Esophagus muscularis mucosa (tissue), 4 donors: ENCODE measurements around the gene ZSWIM5. TPM values are rescaled to one million over a fixed set of nuclear protein-coding genes. Genes with fewer than 3 reads are reported as not detected.
"Not testable (repeated sequence)": the region's sequence is repeated elsewhere in the genome, so short reads cannot be mapped to it uniquely, and the experiment has no call there.

Experiments
- DNase-seq: peaks from one replicate; pipeline ENCODE4 v3.0.0-alpha.2; 2017; ENCODE audit errors: extremely low spot score
- H3K27ac ChIP-seq, 4 donors: fragments of 200-600 bp; sonication (generic); replicated peaks in 1 of 4; 1 replicate in 3 of 4; 2 replicates in 1 of 4; pipeline ENCODE4 v1.5.1; 2016 to 2019; ENCODE audit warnings: mild to moderate bottlenecking in 1 of 4
- H3K27me3 ChIP-seq, 4 donors: fragments of 200-600 bp; sonication (generic); one replicate each; pipeline versions ENCODE4 v1.5.1 to v1.6.0; 2016 to 2019
- H3K36me3 ChIP-seq, 4 donors: fragments of 200-600 bp; sonication (generic); one replicate each; pipeline ENCODE4 v1.5.1; 2016 to 2019
- H3K4me1 ChIP-seq, 4 donors: fragments of 200-600 bp; sonication (generic); one replicate each; pipeline ENCODE4 v1.5.1; 2016 to 2019
- H3K4me3 ChIP-seq, 4 donors: fragments of 200-600 bp; sonication (generic); 1 replicate in 2 of 4; 2 replicates in 2 of 4; pipeline ENCODE4 v1.5.1; 2016 to 2019; ENCODE audit warnings: mild to moderate bottlenecking in 4 of 4, moderate library complexity in 1 of 4
- H3K9me3 ChIP-seq, 4 donors: fragments of 200-600 bp; sonication (generic); 1 replicate in 3 of 4; 2 replicates in 1 of 4; pipeline ENCODE4 v1.5.1; 2016 to 2019
- CTCF ChIP-seq, 3 experiments: fragments of 200-600 bp in 2 of 3; fragments of 450-650 bp in 1 of 3; sonication (generic) in 2 of 3; IDR thresholded peaks; one replicate each; pipeline ENCODE4 v1.5.1; 2017 to 2019; ENCODE audit warnings: antibody characterized with exemption in 3 of 3, mild to moderate bottlenecking in 2 of 3, moderate library complexity in 1 of 3
- EP300 ChIP-seq: sonication (generic); formaldehyde crosslinking; IDR thresholded peaks from one replicate; pipeline ENCODE4 v1.6.1; 2017; ENCODE audit warnings: antibody characterized with exemption
- POLR2A ChIP-seq: fragments of 450-650 bp; IDR thresholded peaks from one replicate; pipeline ENCODE4 v1.6.1; 2017; ENCODE audit warnings: antibody characterized with exemption, moderate library complexity, mild to moderate bottlenecking, low read depth
- POLR2AphosphoS5 ChIP-seq, 2 donors: sonication (generic); formaldehyde crosslinking; IDR thresholded peaks; one replicate each; pipeline ENCODE4 v1.6.1; 2017; ENCODE audit warnings: antibody characterized with exemption in 2 of 2
- WGBS: methylation state at CpG from one replicate; pipeline ENCODE4 v1.1.5; 2018; 5-methylcytosine and 5-hydroxymethylcytosine counted together
- intact Hi-C: fragments of 100-400 bp; cut with DNase I; formaldehyde crosslinking; loops from one replicate; pipeline ENCODE4 v1.15.1; 2023
- total RNA-seq, 4 donors: library from RNA; depleted of rRNA; stranded (reverse); fragments of >200 nt; gene quantifications; one replicate each; pipeline versions ENCODE4 v1.1.0 to v1.2.1, GENCODE V29; 2016

ZSWIM5 gene
- total RNA-seq = 1 to 10 TPM; 3.3 to 6.2 (median 5.3) TPM

- WGBS = no CpG with 5 or more reads among the region's 118 CpGs
- H3K9me3 ChIP-seq = no peaks in the 10 kb centered on the region
These were observed at the start of gene ZSWIM5 for GRCh38 chr1:45205910-45206721. ZSWIM5 (minus strand) TSS chr1:45206605; CDS start chr1:45206350, 255 bp downstream.

GRCh38 chr1:45254490-45254889, 48.1 kb upstream of the ZSWIM5 start:
- no peak for DNase-seq
- TF ChIP-seq EP300 (no peak), CTCF (IDR thresholded peaks at IDR 0.05) (no peak), POLR2A (no peak), POLR2AphosphoS5 (IDR thresholded peaks at IDR 0.05) (no peak)
- no peaks in the 10 kb centered on the region for H3K36me3 ChIP-seq
- H3K9me3 ChIP-seq = peaks cover 0 to 13% (median 5%) of the 10 kb centered on the region in 4 donors
- H3K4me1 ChIP-seq = no peaks in the 10 kb centered on the region
- intact Hi-C loops = no loop called here
- no peak overlapping the region for H3K27ac ChIP-seq
- H3K27me3 ChIP-seq = no peaks in the 10 kb centered on the region
- H3K4me3 ChIP-seq = no peak overlapping the region

More at GRCh38 chr1:45205910-45206721, at the start of gene ZSWIM5:
- intact Hi-C loops = loop anchor here (5.0 to 10.0 kb wide), 2 partner anchors 96 to 191 kb away; partner anchors contain the start of genes HECTD3 and UROD
- Histone ChIP-seq H3K27ac (peak within 1 kb of the TSS; percentile 87 to 94 (median 92)), H3K4me3 (peak within 1 kb of the TSS; percentile 84 to 97 (median 88)), H3K27me3 (no peaks in the 10 kb centered on the region), H3K36me3 (no peaks in the 10 kb centered on the region), H3K4me1 (peaks cover 9 to 37% (median 27%) of the 10 kb centered on the region in 4 donors)
- DNase-seq = no peak
- TF ChIP-seq POLR2AphosphoS5 (IDR thresholded peaks at IDR 0.05) = peak in 1 of 2 donors; percentile 65
- no peak for TF ChIP-seq POLR2A

- TF ChIP-seq POLR2A = no peak
- TF ChIP-seq EP300 = no peak
- intact Hi-C loops = no loop called here
- Histone ChIP-seq H3K9me3 (no peaks in the 10 kb centered on the region), H3K27me3 (no peaks in the 10 kb centered on the region), H3K36me3 (no peaks in the 10 kb centered on the region), H3K4me1 (no peaks in the 10 kb centered on the region), H3K27ac (no peak overlapping the region), H3K4me3 (no peak overlapping the region)
- DNase-seq = no peak
- 25% methylated on average over 1 of the region's 1 CpG for WGBS
These were observed 44.1 kb upstream of the ZSWIM5 start for GRCh38 chr1:45250544-45250943.

DNA sequence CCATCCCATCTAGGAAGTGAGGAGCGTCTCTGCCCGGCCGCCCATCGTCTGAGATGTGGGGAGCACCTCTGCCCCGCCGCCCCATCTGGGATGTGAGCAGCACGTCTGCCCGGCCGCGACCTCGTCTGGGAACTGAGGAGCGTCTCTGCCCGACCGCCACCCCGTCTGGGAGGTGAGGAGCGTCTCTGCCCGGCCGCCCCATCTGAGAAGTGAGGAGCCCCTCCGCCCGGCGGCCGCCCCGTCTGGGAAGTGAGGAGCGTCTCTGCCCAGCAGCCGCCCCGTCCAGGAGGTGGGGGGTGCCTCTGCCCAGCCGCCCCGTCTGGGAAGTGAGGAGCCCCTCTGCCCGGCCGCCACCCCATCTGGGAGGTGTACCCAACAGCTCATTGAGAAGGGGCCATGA, 41.6 kb upstream of the ZSWIM5 start:
- H3K27ac ChIP-seq, H3K4me3 ChIP-seq, H3K9me3 ChIP-seq, intact Hi-C loops, H3K4me1 ChIP-seq, H3K27me3 ChIP-seq, DNase-seq, H3K36me3 ChIP-seq: not testable (repeated sequence)
- 94% methylated on average over 12 of the region's 30 CpGs for WGBS

- intact Hi-C loops = no loop called here
- Histone ChIP-seq H3K27ac (no peak overlapping the region), H3K4me3 (no peak overlapping the region), H3K9me3 (no peaks in the 10 kb centered on the region), H3K4me1 (no peaks in the 10 kb centered on the region), H3K36me3 (no peaks in the 10 kb centered on the region), H3K27me3 (no peaks in the 10 kb centered on the region)
- DNase-seq = no peak
- WGBS = 82% methylated on average over 2 of the region's 2 CpGs
- TF ChIP-seq EP300 (no peak), CTCF (IDR thresholded peaks at IDR 0.05) (no peak), POLR2A (no peak), POLR2AphosphoS5 (IDR thresholded peaks at IDR 0.05) (no peak)
These were observed 40.4 kb upstream of the ZSWIM5 start for GRCh38 chr1:45246760-45247159.

DNA sequence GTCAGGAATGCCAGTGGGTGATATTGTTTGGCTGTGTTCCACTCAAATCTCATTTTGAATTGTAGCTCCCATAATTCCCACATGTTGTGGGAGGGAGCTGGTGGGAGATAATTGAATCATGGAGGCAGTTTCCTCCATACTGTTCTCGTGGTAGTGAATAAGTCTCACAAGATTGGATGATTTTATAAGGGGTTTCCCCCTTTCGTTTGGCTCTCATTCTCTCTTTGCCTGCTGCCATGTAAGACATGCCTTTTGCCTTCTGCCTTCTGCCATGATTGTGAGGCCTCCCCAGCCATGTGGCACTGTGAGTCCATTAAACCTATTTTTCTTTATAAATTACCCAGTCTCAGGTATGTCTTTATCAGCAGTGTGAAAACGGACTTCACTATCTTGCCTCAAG, 40.0 kb upstream of the ZSWIM5 start:
- H3K36me3 ChIP-seq, DNase-seq, H3K9me3 ChIP-seq, H3K4me3 ChIP-seq, H3K27me3 ChIP-seq, intact Hi-C loops, H3K27ac ChIP-seq, H3K4me1 ChIP-seq: not testable (repeated sequence)
- 68% methylated on average over 3 of the region's 3 CpGs for WGBS
